Lower leg skin (tissue), 3 donors: ENCODE results near the gene CALN1.

Experiments
- POLR2A ChIP-seq, 2 donors: fragments of 450-650 bp; IDR thresholded peaks; one replicate each; pipeline ENCODE4 v1.6.1; 2016 to 2017; ENCODE audit warnings: antibody characterized with exemption in 2 of 2, mild to moderate bottlenecking in 1 of 2, moderate library complexity in 1 of 2
- TF ChIP-seq, protein P1 (sequence below), 3 donors: fragments of 450-650 bp; IDR thresholded peaks; one replicate each; pipeline ENCODE4 v1.5.1; 2016; ENCODE audit warnings: antibody characterized with exemption in 3 of 3, mild to moderate bottlenecking in 3 of 3, moderate library complexity in 2 of 3

DNA sequence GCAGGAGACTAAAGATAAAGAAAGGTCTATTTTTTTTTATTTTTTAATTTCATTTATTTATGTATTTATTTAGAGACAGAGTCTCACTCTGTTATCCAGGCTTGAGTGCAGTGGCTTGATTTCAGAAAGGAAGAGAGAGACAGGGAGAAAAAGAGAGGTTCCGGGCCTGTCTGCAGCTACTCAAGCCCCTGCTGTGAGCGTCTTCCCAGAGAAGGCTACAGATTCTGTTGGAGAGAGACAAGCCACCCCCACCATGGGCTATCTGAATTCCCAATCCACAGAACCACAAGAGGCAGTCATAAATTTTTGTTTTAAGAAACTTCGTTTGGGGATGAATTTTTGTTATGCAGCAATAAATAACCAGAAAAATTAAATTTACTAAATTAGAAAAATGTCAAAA lies 68.1 kb downstream of the CALN1 start:
- TF ChIP-seq, protein P1, sequence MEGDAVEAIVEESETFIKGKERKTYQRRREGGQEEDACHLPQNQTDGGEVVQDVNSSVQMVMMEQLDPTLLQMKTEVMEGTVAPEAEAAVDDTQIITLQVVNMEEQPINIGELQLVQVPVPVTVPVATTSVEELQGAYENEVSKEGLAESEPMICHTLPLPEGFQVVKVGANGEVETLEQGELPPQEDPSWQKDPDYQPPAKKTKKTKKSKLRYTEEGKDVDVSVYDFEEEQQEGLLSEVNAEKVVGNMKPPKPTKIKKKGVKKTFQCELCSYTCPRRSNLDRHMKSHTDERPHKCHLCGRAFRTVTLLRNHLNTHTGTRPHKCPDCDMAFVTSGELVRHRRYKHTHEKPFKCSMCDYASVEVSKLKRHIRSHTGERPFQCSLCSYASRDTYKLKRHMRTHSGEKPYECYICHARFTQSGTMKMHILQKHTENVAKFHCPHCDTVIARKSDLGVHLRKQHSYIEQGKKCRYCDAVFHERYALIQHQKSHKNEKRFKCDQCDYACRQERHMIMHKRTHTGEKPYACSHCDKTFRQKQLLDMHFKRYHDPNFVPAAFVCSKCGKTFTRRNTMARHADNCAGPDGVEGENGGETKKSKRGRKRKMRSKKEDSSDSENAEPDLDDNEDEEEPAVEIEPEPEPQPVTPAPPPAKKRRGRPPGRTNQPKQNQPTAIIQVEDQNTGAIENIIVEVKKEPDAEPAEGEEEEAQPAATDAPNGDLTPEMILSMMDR (IDR thresholded peaks at IDR 0.05) = no peak
- no peak for TF ChIP-seq POLR2A (IDR thresholded peaks at IDR 0.05)
